Measurements from ENCODE around the gene GUCD1.
"Not testable (repeated sequence)": the region's sequence is repeated elsewhere in the genome, so short reads cannot be mapped to it uniquely, and the experiment has no call there.

GUCD1 gene

GRCh38 chr22:24554313-24555164 lies at the start of gene GUCD1:
GUCD1 (minus strand) TSS chr22:24555138; CDS start chr22:24554991, 147 bp downstream.
- H3K4me3 ChIP-seq (replicated peaks in 1 of 2; ENCODE audit: low read depth in 2 of 2, low read length in 2 of 2) = peak within 1 kb of the TSS; percentile 91 to 92
- peak; percentile 41 to 53 for DNase-seq (ENCODE audit: low read depth in 2 of 2)
- no peak for TF ChIP-seq CTCF (IDR thresholded peaks at IDR 0.05; ENCODE audit: low read depth, low read length)

- not testable (repeated sequence) for DNase-seq (ENCODE audit: low read depth in 2 of 2)
Observed at GRCh38 chr22:24603770-24604629, 49.1 kb upstream of the GUCD1 start.

GRCh38 chr22:24602847-24603769 lies 48.2 kb upstream of the GUCD1 start, which contains the start of gene GGT1:
GGT1 (plus strand) TSS chr22:24603193; CDS start chr22:24611082, 7,889 bp downstream.
- DNase-seq (ENCODE audit: low read depth in 2 of 2); H3K4me3 ChIP-seq (replicated peaks in 1 of 2; ENCODE audit: low read depth in 2 of 2, low read length in 2 of 2): not testable (repeated sequence)

More at GRCh38 chr22:24603770-24604629, 49.1 kb upstream of the GUCD1 start:
- H3K4me3 ChIP-seq (replicated peaks in 1 of 2; ENCODE audit: low read depth in 2 of 2, low read length in 2 of 2) = not testable (repeated sequence)

- not testable (repeated sequence) for DNase-seq (ENCODE audit: low read depth in 2 of 2); H3K4me3 ChIP-seq (replicated peaks in 1 of 2; ENCODE audit: low read depth in 2 of 2, low read length in 2 of 2)
Observed at GRCh38 chr22:24602105-24602749, 47.3 kb upstream of the GUCD1 start.

GRCh38 chr22:24601217-24602104 lies 46.5 kb upstream of the GUCD1 start:
- no peak for DNase-seq (ENCODE audit: low read depth in 2 of 2)
- no peak for TF ChIP-seq CTCF (IDR thresholded peaks at IDR 0.05; ENCODE audit: low read depth, low read length)
- H3K4me3 ChIP-seq (replicated peaks in 1 of 2; ENCODE audit: low read depth in 2 of 2, low read length in 2 of 2) = no peak overlapping the region

- not testable (repeated sequence) for H3K4me3 ChIP-seq (replicated peaks in 1 of 2; ENCODE audit: low read depth in 2 of 2, low read length in 2 of 2)
- DNase-seq (ENCODE audit: low read depth in 2 of 2) = peak in 1 of 2 donors; percentile 24
Observed at GRCh38 chr22:24599958-24600715, 45.2 kb upstream of the GUCD1 start.

- no peak for DNase-seq (ENCODE audit: low read depth in 2 of 2)
- H3K4me3 ChIP-seq (replicated peaks in 1 of 2; ENCODE audit: low read depth in 2 of 2, low read length in 2 of 2) = no peak overlapping the region
- TF ChIP-seq CTCF (IDR thresholded peaks at IDR 0.05; ENCODE audit: low read depth, low read length) = no peak
Observed at GRCh38 chr22:24599514-24599913, 44.6 kb upstream of the GUCD1 start.

GRCh38 chr22:24597076-24597475 lies 42.1 kb upstream of the GUCD1 start:
- H3K4me3 ChIP-seq (replicated peaks in 1 of 2; ENCODE audit: low read depth in 2 of 2, low read length in 2 of 2); DNase-seq (ENCODE audit: low read depth in 2 of 2): not testable (repeated sequence)
